NCI-H510A treated with DMSO at 0.1 percent for 48 hours (cell line): ENCODE data around the gene PTPRJ.

ENCODE experiments used
- DNase-seq: peaks from one replicate; lab custom pipeline; 2025; lab: John Stamatoyannopoulos, UW

Gene PTPRJ

GRCh38 chr11:47969401-47969800 lies 11.0 kb upstream of the PTPRJ start:
- DNase-seq: no peak

GRCh38 chr11:47971501-47971900 lies 8.9 kb upstream of the PTPRJ start:
- no peak for DNase-seq

- DNase-seq: no peak
Measured at GRCh38 chr11:47973173-47973572, 7.2 kb upstream of the PTPRJ start.

- no peak for DNase-seq
Measured at GRCh38 chr11:47976931-47977330, 3.4 kb upstream of the PTPRJ start.

GRCh38 chr11:47977623-47978022 lies 2.7 kb upstream of the PTPRJ start:
- DNase-seq: no peak

GRCh38 chr11:47979378-47980087 lies 826 bp upstream of the PTPRJ start:
- DNase-seq: peak; percentile 84

GRCh38 chr11:47980907-47981621 lies 705 bp downstream of the PTPRJ start:
- DNase-seq: peak; percentile 21

- no peak for DNase-seq
Measured at GRCh38 chr11:47981667-47982404, 1.5 kb downstream of the PTPRJ start.

- DNase-seq: no peak
Measured at GRCh38 chr11:47982616-47983015, 2.3 kb downstream of the PTPRJ start.

- peak; percentile 61 for DNase-seq
Measured at GRCh38 chr11:47983464-47984397, 3.4 kb downstream of the PTPRJ start.

- no peak for DNase-seq
Measured at GRCh38 chr11:47986219-47986618, 5.9 kb downstream of the PTPRJ start.

- DNase-seq: no peak
Measured at GRCh38 chr11:47986742-47987141, 6.4 kb downstream of the PTPRJ start.

GRCh38 chr11:47987310-47987709 lies 7.0 kb downstream of the PTPRJ start:
- no peak for DNase-seq

- DNase-seq: no peak
Measured at GRCh38 chr11:47987781-47988180, 7.4 kb downstream of the PTPRJ start.

GRCh38 chr11:47989779-47990178 lies 9.4 kb downstream of the PTPRJ start:
- DNase-seq: no peak

GRCh38 chr11:47991266-47991830 lies 11.0 kb downstream of the PTPRJ start:
- peak; percentile 68 for DNase-seq

- no peak for DNase-seq
Measured at GRCh38 chr11:47991894-47992293, 11.5 kb downstream of the PTPRJ start.

- peak; percentile 52 for DNase-seq
Measured at GRCh38 chr11:47992959-47993820, 12.8 kb downstream of the PTPRJ start.

- no peak for DNase-seq
Measured at GRCh38 chr11:47994417-47994816, 14.1 kb downstream of the PTPRJ start.

- DNase-seq: no peak
Measured at GRCh38 chr11:47995360-47995769, 15.0 kb downstream of the PTPRJ start.
